ENCODE measurements around the gene NXPH1. TPM values are rescaled to one million over a fixed set of nuclear protein-coding genes. Genes with fewer than 3 reads are reported as not detected.

Gene NXPH1
- total and polyA plus RNA-seq, 9 donors, result 0.05 to 0.12 TPM; not detected in 7

- TF ChIP-seq, protein P1, sequence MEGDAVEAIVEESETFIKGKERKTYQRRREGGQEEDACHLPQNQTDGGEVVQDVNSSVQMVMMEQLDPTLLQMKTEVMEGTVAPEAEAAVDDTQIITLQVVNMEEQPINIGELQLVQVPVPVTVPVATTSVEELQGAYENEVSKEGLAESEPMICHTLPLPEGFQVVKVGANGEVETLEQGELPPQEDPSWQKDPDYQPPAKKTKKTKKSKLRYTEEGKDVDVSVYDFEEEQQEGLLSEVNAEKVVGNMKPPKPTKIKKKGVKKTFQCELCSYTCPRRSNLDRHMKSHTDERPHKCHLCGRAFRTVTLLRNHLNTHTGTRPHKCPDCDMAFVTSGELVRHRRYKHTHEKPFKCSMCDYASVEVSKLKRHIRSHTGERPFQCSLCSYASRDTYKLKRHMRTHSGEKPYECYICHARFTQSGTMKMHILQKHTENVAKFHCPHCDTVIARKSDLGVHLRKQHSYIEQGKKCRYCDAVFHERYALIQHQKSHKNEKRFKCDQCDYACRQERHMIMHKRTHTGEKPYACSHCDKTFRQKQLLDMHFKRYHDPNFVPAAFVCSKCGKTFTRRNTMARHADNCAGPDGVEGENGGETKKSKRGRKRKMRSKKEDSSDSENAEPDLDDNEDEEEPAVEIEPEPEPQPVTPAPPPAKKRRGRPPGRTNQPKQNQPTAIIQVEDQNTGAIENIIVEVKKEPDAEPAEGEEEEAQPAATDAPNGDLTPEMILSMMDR (IDR thresholded peaks at IDR 0.05), result no peak
- TF ChIP-seq POLR2A (IDR thresholded peaks at IDR 0.05) (no peak), EP300 (IDR thresholded peaks at IDR 0.05) (no peak)
- no peaks in the 10 kb centered on the region for H3K27me3 ChIP-seq
- H3K27ac ChIP-seq, result no peak overlapping the region
- no peaks in the 10 kb centered on the region for H3K9me3 ChIP-seq
- no peak overlapping the region for H3K4me3 ChIP-seq
- no peaks in the 10 kb centered on the region for H3K4me1 ChIP-seq (ENCODE audit: insufficient read depth)
- DNase-seq, result no peak
- H3K36me3 ChIP-seq, result no peaks in the 10 kb centered on the region
- intact Hi-C loops (cut with DNase I), result no loop called here
These were observed 347.8 kb downstream of the NXPH1 start for GRCh38 chr7:8781166-8781565.

DNA sequence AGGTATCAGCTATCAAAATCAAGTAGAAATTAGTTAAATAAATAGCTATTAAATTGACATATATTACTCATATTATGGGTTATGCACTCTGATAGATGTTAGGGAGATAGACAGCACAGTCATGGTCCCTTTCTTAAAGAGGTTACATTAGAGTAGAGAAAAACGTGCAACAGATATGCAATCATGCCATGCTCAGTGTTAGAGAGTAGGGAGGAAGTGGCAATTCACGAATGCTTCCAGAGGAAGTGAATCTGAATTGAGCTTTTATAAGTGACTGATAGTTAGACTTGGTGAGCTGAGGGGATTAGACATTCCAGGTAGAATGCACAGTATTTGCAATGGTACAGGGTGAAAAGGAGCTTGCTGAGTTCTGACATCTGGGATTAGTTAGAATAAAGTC is 349.8 kb downstream of the NXPH1 start:
- no peak for DNase-seq
- Histone ChIP-seq H3K27ac (no peak overlapping the region), H3K4me1 (ENCODE audit: insufficient read depth) (no peaks in the 10 kb centered on the region), H3K4me3 (no peak overlapping the region), H3K36me3 (no peaks in the 10 kb centered on the region), H3K9me3 (no peaks in the 10 kb centered on the region), H3K27me3 (no peaks in the 10 kb centered on the region)
- intact Hi-C loops (cut with DNase I), result no loop called here
- TF ChIP-seq, protein P1 (IDR thresholded peaks at IDR 0.05), result no peak
- TF ChIP-seq POLR2A (IDR thresholded peaks at IDR 0.05), result no peak
- no peak for TF ChIP-seq EP300 (IDR thresholded peaks at IDR 0.05)
- WGBS, 3 donors, result 42 to 55% (median 45%) methylated on average over 2 of the region's 2 CpGs

DNA sequence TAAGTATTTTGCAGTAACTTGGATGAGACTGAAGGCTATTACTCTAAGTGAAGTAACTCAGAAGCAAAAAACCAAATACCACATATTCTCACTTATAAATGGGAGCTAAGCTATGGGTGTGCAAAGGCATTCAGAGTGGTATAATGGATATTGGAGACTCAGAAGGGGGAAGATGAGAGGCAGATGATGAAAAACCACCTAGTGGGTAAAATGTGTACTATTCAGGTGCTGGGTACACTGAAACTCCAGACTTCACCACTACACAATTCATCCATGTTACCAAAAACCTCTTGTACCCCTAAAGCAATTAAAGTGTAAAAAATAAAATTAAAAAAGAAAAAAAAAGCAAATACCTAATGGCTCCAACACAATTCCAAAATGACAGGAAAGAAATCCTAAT is 351.7 kb downstream of the NXPH1 start:
- Histone ChIP-seq H3K4me1 (ENCODE audit: insufficient read depth) (no peaks in the 10 kb centered on the region), H3K9me3 (no peaks in the 10 kb centered on the region), H3K27ac (no peak overlapping the region), H3K4me3 (no peak overlapping the region), H3K36me3 (no peaks in the 10 kb centered on the region), H3K27me3 (no peaks in the 10 kb centered on the region)
- TF ChIP-seq POLR2A (IDR thresholded peaks at IDR 0.05), result no peak
- TF ChIP-seq, protein P1 (IDR thresholded peaks at IDR 0.05), result no peak
- TF ChIP-seq EP300 (IDR thresholded peaks at IDR 0.05), result no peak
- DNase-seq, result no peak
- intact Hi-C loops (cut with DNase I), result no loop called here

GRCh38 chr7:8800986-8801385 is 367.6 kb downstream of the NXPH1 start:
- Histone ChIP-seq H3K36me3 (no peaks in the 10 kb centered on the region), H3K9me3 (no peaks in the 10 kb centered on the region), H3K4me1 (ENCODE audit: insufficient read depth) (no peaks in the 10 kb centered on the region), H3K27me3 (no peaks in the 10 kb centered on the region), H3K4me3 (no peak overlapping the region), H3K27ac (no peak overlapping the region)
- 96 to 97% (median 97%) methylated on average over 4 of the region's 4 CpGs for WGBS, 3 donors
- intact Hi-C loops (cut with DNase I), result no loop called here
- DNase-seq, result no peak
- TF ChIP-seq POLR2A (IDR thresholded peaks at IDR 0.05), result no peak
- TF ChIP-seq, protein P1 (IDR thresholded peaks at IDR 0.05), result no peak
- TF ChIP-seq EP300 (IDR thresholded peaks at IDR 0.05), result no peak

Other genes with a start within 250 kb of the NXPH1 start
- 10 to 100 TPM in 1 of 7 donors, 1 to 10 TPM in 6; 2.1 to 19.4 (median 4.7) TPM for gene ICA1, start 171.4 kb upstream of the NXPH1 start, total RNA-seq
- gene ICA1, start 171.4 kb upstream of the NXPH1 start, polyA plus RNA-seq, result 10 to 100 TPM in 1 of 2 donors, 1 to 10 TPM in 1; 4.0 to 12.9 TPM

Measured in ovary (tissue), 9 donors.